SU-DHL-6 (cell line): Measurements from ENCODE around the gene MLEC.

ENCODE experiments used
- H2AFZ ChIP-seq: fragments of 200-600 bp; sonication (generic); 2 replicates; pipeline ENCODE4 v1.6.1; 2014; ENCODE audit warnings: low read depth, mild to moderate bottlenecking, moderate library complexity, mixed read lengths, antibody characterized with exemption, low read length; ENCODE audit not compliant: severe bottlenecking
- H3F3A ChIP-seq: fragments of 200-600 bp; shearing (Covaris generic); 2 replicates; pipeline ENCODE4 v1.6.0; 2016; ENCODE audit warnings: antibody characterized with exemption, mild to moderate bottlenecking; ENCODE audit not compliant: insufficient read depth
- H3K27ac ChIP-seq: fragments of 200-600 bp; sonication (generic); 2 replicates; pipeline ENCODE4 v1.5.1; 2016; ENCODE audit warnings: low read depth, mild to moderate bottlenecking, low read length, moderate library complexity, mixed read lengths
- H3K27me3 ChIP-seq: fragments of 200-600 bp; sonication (generic), shearing (Covaris generic); 2 replicates; pipeline ENCODE4 v1.6.0; 2014; ENCODE audit warnings: mild to moderate bottlenecking, low read length
- H3K36me3 ChIP-seq: fragments of 200-600 bp; sonication (generic); 2 replicates; pipeline ENCODE4 v1.6.1; 2014; ENCODE audit warnings: mild to moderate bottlenecking, low read length, mixed read lengths
- H3K4me2 ChIP-seq: fragments of 300-600, 200-600 bp; shearing (Covaris generic), sonication (generic); 2 replicates; pipeline ENCODE4 v1.6.0; 2014; ENCODE audit warnings: low read length, low read depth, mild to moderate bottlenecking; ENCODE audit not compliant: poor library complexity, severe bottlenecking
- H3K4me3 ChIP-seq: fragments of 200-600 bp; sonication (generic); 2 replicates; pipeline ENCODE4 v1.5.1; 2014; ENCODE audit warnings: antibody characterized with exemption, low read length, mild to moderate bottlenecking, mixed read lengths; ENCODE audit not compliant: insufficient read depth, poor library complexity, severe bottlenecking
- H3K79me2 ChIP-seq: fragments of 200-600 bp; sonication (generic); 2 replicates; pipeline ENCODE4 v1.6.1; 2014; ENCODE audit warnings: mild to moderate bottlenecking, low read length, moderate library complexity; ENCODE audit not compliant: insufficient read depth
- H3K9ac ChIP-seq: fragments of 200-600 bp; sonication (generic); 2 replicates; pipeline ENCODE4 v1.7.0; 2014; ENCODE audit warnings: mild to moderate bottlenecking, low read length
- H3K9me2 ChIP-seq: fragments of 200-600 bp; sonication (generic); replicated peaks from 2 replicates; pipeline ENCODE4 v1.6.1; 2014; ENCODE audit warnings: low read length; ENCODE audit not compliant: insufficient read depth
- H3K9me3 ChIP-seq: fragments of 200-600 bp; sonication (generic); 2 replicates; pipeline ENCODE4 v1.6.1; 2014; ENCODE audit warnings: low read length, mixed read lengths; ENCODE audit not compliant: insufficient read depth
- H4K20me1 ChIP-seq: fragments of 200-600 bp; sonication (generic); 2 replicates; pipeline ENCODE4 v1.6.1; 2014; ENCODE audit warnings: low read depth, mild to moderate bottlenecking, antibody characterized with exemption, low read length, moderate library complexity, mixed read lengths
- EZH2phosphoT487 ChIP-seq: fragments of 200-600 bp; sonication (generic), shearing (Covaris generic); conservative IDR thresholded peaks from 2 replicates; pipeline ENCODE4 v1.6.1; 2018; ENCODE audit warnings: mild to moderate bottlenecking, antibody characterized with exemption, low read length, moderate library complexity, mixed read lengths
- TF ChIP-seq, protein P1 (sequence below): fragments of 200-600 bp; sonication (generic); IDR thresholded peaks from one replicate; pipeline ENCODE4 v1.5.1; 2017; ENCODE audit warnings: antibody characterized with exemption, mild to moderate bottlenecking, low read length, moderate library complexity; ENCODE audit not compliant: insufficient read depth, poor library complexity, severe bottlenecking

MLEC gene

DNA sequence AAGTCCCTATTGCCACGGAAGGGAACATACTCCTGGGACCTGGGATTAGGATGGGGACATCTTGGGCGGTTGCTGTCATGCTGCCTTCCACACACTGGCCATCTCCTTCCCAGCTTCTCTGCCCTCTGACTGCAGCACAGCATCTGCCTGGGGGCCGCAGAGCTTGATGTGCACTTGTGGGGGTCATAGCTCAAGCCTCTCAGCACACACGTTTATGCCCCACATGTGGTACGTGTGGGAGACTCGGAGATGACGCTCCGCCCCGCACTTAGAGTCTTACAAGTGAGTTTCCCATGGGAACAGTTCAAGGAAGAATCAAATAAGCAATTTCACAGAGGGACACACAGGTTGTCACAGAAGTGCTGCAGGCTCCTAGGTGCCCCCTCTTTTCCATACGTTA, 47.3 kb downstream of the MLEC start:
- H3K27ac ChIP-seq = no peak overlapping the region
- H3F3A ChIP-seq = no peaks in the 10 kb centered on the region
- no peak overlapping the region for H2AFZ ChIP-seq
- H3K9ac ChIP-seq = no peak overlapping the region
- H3K4me2 ChIP-seq = no peak overlapping the region
- H3K36me3 ChIP-seq = no peaks in the 10 kb centered on the region
- H3K79me2 ChIP-seq = no peaks in the 10 kb centered on the region
- no peaks in the 10 kb centered on the region for H4K20me1 ChIP-seq
- no peak overlapping the region for H3K4me3 ChIP-seq
- no peaks in the 10 kb centered on the region for H3K9me2 ChIP-seq
- TF ChIP-seq EZH2phosphoT487 = no peak
- TF ChIP-seq, protein P1, sequence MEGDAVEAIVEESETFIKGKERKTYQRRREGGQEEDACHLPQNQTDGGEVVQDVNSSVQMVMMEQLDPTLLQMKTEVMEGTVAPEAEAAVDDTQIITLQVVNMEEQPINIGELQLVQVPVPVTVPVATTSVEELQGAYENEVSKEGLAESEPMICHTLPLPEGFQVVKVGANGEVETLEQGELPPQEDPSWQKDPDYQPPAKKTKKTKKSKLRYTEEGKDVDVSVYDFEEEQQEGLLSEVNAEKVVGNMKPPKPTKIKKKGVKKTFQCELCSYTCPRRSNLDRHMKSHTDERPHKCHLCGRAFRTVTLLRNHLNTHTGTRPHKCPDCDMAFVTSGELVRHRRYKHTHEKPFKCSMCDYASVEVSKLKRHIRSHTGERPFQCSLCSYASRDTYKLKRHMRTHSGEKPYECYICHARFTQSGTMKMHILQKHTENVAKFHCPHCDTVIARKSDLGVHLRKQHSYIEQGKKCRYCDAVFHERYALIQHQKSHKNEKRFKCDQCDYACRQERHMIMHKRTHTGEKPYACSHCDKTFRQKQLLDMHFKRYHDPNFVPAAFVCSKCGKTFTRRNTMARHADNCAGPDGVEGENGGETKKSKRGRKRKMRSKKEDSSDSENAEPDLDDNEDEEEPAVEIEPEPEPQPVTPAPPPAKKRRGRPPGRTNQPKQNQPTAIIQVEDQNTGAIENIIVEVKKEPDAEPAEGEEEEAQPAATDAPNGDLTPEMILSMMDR = no peak
- no peaks in the 10 kb centered on the region for H3K9me3 ChIP-seq
- H3K27me3 ChIP-seq = no peaks in the 10 kb centered on the region

DNA sequence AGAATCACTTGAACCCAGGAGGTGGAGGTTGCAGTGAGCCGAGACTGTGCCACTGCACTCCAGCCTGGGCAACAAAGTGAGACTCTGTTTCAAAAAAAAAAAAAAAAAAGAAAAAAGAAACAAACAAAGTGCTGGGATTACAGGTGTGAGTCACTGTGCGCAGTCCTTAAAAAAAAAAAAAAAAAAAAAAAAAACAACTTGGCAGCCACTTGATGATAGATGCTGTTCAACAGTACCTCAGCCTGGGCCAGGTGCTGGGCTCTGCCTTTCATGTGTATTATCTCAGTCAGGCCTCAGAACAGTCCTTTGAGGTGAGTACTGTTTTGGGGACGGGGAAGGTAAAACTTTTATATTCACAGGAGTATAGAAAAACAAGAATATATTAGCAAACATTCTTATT, 48.2 kb downstream of the MLEC start:
- Histone ChIP-seq H2AFZ (no peak overlapping the region), H3K4me3 (no peak overlapping the region), H3K9me2 (no peaks in the 10 kb centered on the region), H3K27ac (no peak overlapping the region), H3K9me3 (no peaks in the 10 kb centered on the region), H3K36me3 (no peaks in the 10 kb centered on the region), H3K9ac (no peak overlapping the region), H3K4me2 (no peak overlapping the region), H4K20me1 (no peaks in the 10 kb centered on the region), H3F3A (no peaks in the 10 kb centered on the region), H3K79me2 (no peaks in the 10 kb centered on the region), H3K27me3 (no peaks in the 10 kb centered on the region)
- TF ChIP-seq, protein P1 = no peak
- no peak for TF ChIP-seq EZH2phosphoT487

DNA sequence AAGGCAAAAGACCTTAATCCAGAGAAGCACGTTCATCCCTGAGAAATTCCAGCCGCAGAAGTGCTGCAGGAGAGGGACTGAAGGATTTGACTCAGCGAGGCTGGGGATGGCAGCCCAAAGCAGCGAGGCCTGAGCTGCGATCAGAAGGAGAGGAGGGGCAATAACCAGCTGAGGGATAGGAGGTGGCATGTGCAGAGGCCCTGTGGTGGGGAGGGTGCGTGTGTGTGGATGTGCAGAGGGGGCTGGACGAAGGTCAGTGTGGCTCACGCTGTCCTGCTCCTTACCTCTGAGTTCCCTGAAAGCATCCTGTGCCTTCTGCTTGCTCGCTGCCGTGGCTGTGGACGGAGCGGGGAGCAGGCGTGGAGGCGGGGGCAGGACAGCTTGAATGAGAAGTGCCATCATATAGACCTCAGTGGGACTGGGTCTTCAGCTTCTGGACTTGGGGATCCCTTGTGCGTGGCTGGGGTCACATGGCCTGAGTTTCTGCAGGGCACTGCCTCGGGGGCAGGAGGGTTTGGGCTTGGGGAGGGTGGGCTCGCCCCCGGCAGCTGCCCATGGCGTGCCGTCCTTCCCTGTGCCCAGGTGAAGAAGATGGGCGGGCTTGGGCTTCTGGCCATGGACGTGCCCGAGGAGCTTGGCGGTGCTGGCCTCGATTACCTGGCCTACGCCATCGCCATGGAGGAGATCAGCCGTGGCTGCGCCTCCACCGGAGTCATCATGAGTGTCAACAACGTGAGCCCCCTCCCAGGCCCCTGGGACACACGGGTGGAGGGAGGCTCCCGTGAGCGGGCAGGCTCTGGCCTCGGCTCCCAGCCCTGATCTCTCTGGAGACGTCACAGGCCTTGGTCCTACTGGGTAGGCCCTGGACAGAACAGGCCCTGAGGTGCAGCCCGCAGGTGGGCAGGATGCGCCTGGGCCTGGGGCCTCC, 49.7 kb downstream of the MLEC start:
- no peaks in the 10 kb centered on the region for H3F3A ChIP-seq
- H3K4me3 ChIP-seq = no peak overlapping the region
- H3K79me2 ChIP-seq = no peaks in the 10 kb centered on the region
- H3K36me3 ChIP-seq = no peaks in the 10 kb centered on the region
- H4K20me1 ChIP-seq = no peaks in the 10 kb centered on the region
- no peak overlapping the region for H3K27ac ChIP-seq
- TF ChIP-seq EZH2phosphoT487 = no peak
- H3K9ac ChIP-seq = no peak overlapping the region
- no peaks in the 10 kb centered on the region for H3K9me3 ChIP-seq
- no peak overlapping the region for H3K4me2 ChIP-seq
- no peak overlapping the region for H2AFZ ChIP-seq
- no peaks in the 10 kb centered on the region for H3K27me3 ChIP-seq
- H3K9me2 ChIP-seq = no peaks in the 10 kb centered on the region
